Transverse colon (tissue), 3 donors: ENCODE results near the gene GID8.

Source experiments
- POLR2A ChIP-seq: fragments of 450-650 bp; IDR thresholded peaks from one replicate; pipeline ENCODE4 v1.6.1; 2016; ENCODE audit warnings: antibody characterized with exemption, mild to moderate bottlenecking, moderate library complexity
- TF ChIP-seq, protein P1 (sequence below), 5 experiments: fragments of 200-600 bp in 3 of 5; fragments of 450-650 bp in 2 of 5; sonication (generic) in 3 of 5; IDR thresholded peaks; 1 replicate in 2 of 5; 2 replicates in 3 of 5; pipeline ENCODE4 v1.5.1; 2016 to 2017; ENCODE audit warnings: antibody characterized with exemption in 5 of 5, inconsistent platforms in 3 of 5, mild to moderate bottlenecking in 2 of 5, moderate library complexity in 1 of 5

DNA sequence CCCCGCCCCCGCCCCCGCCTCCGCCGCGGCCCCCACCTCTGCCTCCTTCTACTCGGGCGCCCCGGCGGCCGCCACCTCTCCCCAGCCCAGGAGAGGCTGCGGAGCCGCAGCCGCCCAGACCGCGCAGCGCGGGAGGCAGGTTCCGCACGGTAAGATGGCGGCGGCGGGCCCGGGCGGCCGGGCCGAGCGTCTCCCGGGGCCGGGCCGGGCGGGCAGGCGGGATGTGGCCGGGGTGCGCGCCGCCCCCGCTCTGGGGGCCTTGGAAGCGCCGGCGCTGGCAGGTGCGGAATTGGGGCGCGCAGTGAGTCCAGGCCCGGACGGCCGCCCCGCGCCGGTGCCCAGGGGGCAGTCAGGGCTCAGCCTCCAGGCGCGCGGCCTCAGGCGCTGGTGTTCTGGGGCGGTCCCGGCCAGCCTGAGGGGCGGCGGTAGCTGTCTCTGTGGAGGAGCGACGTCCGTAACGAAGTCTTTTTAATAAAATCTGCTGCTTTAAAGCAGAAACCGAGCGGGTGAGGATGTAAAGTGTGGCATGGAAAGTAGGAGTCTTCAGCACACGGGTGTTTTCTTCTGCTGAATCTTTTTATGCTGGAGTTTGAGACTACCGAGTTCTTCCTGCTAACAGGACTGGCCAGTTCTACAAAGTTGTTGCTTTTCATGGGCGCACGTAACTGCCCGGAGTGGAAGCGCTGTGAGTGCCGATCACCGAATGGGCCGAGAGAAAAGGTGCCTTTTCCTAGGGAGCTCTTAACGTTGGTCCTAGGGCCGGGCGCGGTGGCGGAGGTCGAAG, at the start of gene GID8:
- TF ChIP-seq, protein P1, sequence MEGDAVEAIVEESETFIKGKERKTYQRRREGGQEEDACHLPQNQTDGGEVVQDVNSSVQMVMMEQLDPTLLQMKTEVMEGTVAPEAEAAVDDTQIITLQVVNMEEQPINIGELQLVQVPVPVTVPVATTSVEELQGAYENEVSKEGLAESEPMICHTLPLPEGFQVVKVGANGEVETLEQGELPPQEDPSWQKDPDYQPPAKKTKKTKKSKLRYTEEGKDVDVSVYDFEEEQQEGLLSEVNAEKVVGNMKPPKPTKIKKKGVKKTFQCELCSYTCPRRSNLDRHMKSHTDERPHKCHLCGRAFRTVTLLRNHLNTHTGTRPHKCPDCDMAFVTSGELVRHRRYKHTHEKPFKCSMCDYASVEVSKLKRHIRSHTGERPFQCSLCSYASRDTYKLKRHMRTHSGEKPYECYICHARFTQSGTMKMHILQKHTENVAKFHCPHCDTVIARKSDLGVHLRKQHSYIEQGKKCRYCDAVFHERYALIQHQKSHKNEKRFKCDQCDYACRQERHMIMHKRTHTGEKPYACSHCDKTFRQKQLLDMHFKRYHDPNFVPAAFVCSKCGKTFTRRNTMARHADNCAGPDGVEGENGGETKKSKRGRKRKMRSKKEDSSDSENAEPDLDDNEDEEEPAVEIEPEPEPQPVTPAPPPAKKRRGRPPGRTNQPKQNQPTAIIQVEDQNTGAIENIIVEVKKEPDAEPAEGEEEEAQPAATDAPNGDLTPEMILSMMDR (IDR thresholded peaks at IDR 0.05), result no peak
- no peak for TF ChIP-seq POLR2A
